Activated naive CD8-positive, alpha-beta T cell treated with anti-CD3 and anti-CD28 coated beads for 36 hours (primary cell): ENCODE data around the gene HFE. TPM values are rescaled to one million over a fixed set of nuclear protein-coding genes. Genes with fewer than 3 reads are reported as not detected.

Experiments used
- DNase-seq: peaks from one replicate; pipeline ENCODE4 v3.0.0; 2021
- H3K27ac Mint-ChIP-seq: one replicate; pipeline ENCODE4 v1.8.0; 2022; ENCODE audit warnings: mild to moderate bottlenecking, moderate library complexity, mixed read lengths
- H3K27me3 Mint-ChIP-seq: one replicate; pipeline ENCODE4 v1.8.0; 2022; ENCODE audit warnings: mild to moderate bottlenecking, mixed read lengths
- H3K36me3 Mint-ChIP-seq: one replicate; pipeline ENCODE4 v1.8.0; 2021; ENCODE audit warnings: mild to moderate bottlenecking, mixed read lengths
- H3K4me1 Mint-ChIP-seq: one replicate; pipeline ENCODE4 v1.8.0; 2021; ENCODE audit warnings: mixed read lengths
- H3K4me3 Mint-ChIP-seq: one replicate; pipeline ENCODE4 v1.8.0; 2022; ENCODE audit warnings: mild to moderate bottlenecking, moderate library complexity, mixed read lengths
- H3K9me3 Mint-ChIP-seq: one replicate; pipeline ENCODE4 v1.8.0; 2022; ENCODE audit warnings: mixed read lengths
- total RNA-seq, 2 experiments: library from RNA; stranded (reverse); gene quantifications; one replicate each; pipeline ENCODE4 v1.2.3, GENCODE V29; 2021

HFE gene
- total RNA-seq, 2 experiments from 2014 or later, result 0.76 to 0.80 TPM

- H3K27ac Mint-ChIP-seq, result no peak overlapping the region
- H3K36me3 Mint-ChIP-seq, result peaks cover 4% of the 10 kb centered on the region
- no peaks in the 10 kb centered on the region for H3K27me3 Mint-ChIP-seq
- peaks cover 26% of the 10 kb centered on the region for H3K4me1 Mint-ChIP-seq
- DNase-seq, result peak; percentile 28
- H3K9me3 Mint-ChIP-seq, result no peaks in the 10 kb centered on the region
- H3K4me3 Mint-ChIP-seq, result no peak overlapping the region
Observed at GRCh38 chr6:26086211-26086610, 1.0 kb upstream of the HFE start.

- Mint-ChIP-seq H3K9me3 (no peaks in the 10 kb centered on the region), H3K27ac (no peak overlapping the region), H3K36me3 (peaks cover 4% of the 10 kb centered on the region), H3K4me3 (peak overlapping the region; percentile 79), H3K27me3 (no peaks in the 10 kb centered on the region), H3K4me1 (peaks cover 32% of the 10 kb centered on the region)
- no peak for DNase-seq
Observed at GRCh38 chr6:26088344-26088743, 1.1 kb downstream of the HFE start.

- DNase-seq, result no peak
Observed at GRCh38 chr6:26089272-26089671, 2.0 kb downstream of the HFE start.

GRCh38 chr6:26092443-26092842, 5.2 kb downstream of the HFE start:
- H3K36me3 Mint-ChIP-seq, result peaks cover 4% of the 10 kb centered on the region
- no peaks in the 10 kb centered on the region for H3K9me3 Mint-ChIP-seq
- H3K27ac Mint-ChIP-seq, result no peak overlapping the region
- H3K4me3 Mint-ChIP-seq, result no peak overlapping the region
- DNase-seq, result no peak
- peaks cover 23% of the 10 kb centered on the region for H3K4me1 Mint-ChIP-seq
- H3K27me3 Mint-ChIP-seq, result peaks cover 2% of the 10 kb centered on the region

More at GRCh38 chr6:26089272-26089671, 2.0 kb downstream of the HFE start:
- H3K4me3 Mint-ChIP-seq, result no peak overlapping the region
- no peaks in the 10 kb centered on the region for H3K27me3 Mint-ChIP-seq
- peaks cover 4% of the 10 kb centered on the region for H3K36me3 Mint-ChIP-seq
- peaks cover 32% of the 10 kb centered on the region for H3K4me1 Mint-ChIP-seq
- H3K9me3 Mint-ChIP-seq, result no peaks in the 10 kb centered on the region
- no peak overlapping the region for H3K27ac Mint-ChIP-seq

- no peaks in the 10 kb centered on the region for H3K9me3 Mint-ChIP-seq
- no peak overlapping the region for H3K4me3 Mint-ChIP-seq
- no peak for DNase-seq
- peaks cover 3% of the 10 kb centered on the region for H3K27me3 Mint-ChIP-seq
- H3K27ac Mint-ChIP-seq, result no peak overlapping the region
- H3K36me3 Mint-ChIP-seq, result peaks cover 4% of the 10 kb centered on the region
- H3K4me1 Mint-ChIP-seq, result peaks cover 14% of the 10 kb centered on the region
Observed at GRCh38 chr6:26094036-26094435, 6.8 kb downstream of the HFE start.

GRCh38 chr6:26097268-26097875, 10.1 kb downstream of the HFE start:
- H3K27me3 Mint-ChIP-seq, result peaks cover 3% of the 10 kb centered on the region
- H3K27ac Mint-ChIP-seq, result no peak overlapping the region
- no peaks in the 10 kb centered on the region for H3K36me3 Mint-ChIP-seq
- H3K9me3 Mint-ChIP-seq, result no peaks in the 10 kb centered on the region
- DNase-seq, result peak; percentile 44
- H3K4me1 Mint-ChIP-seq, result peaks cover 5% of the 10 kb centered on the region
- H3K4me3 Mint-ChIP-seq, result no peak overlapping the region

GRCh38 chr6:26103141-26103769, 16.0 kb downstream of the HFE start:
- no peaks in the 10 kb centered on the region for H3K9me3 Mint-ChIP-seq
- H3K27me3 Mint-ChIP-seq, result peaks cover 9% of the 10 kb centered on the region
- H3K27ac Mint-ChIP-seq, result peak overlapping the region; percentile 98
- peak overlapping the region; percentile 87 for H3K4me3 Mint-ChIP-seq
- no peak for DNase-seq
- H3K4me1 Mint-ChIP-seq, result peaks cover 17% of the 10 kb centered on the region
- peaks cover 7% of the 10 kb centered on the region for H3K36me3 Mint-ChIP-seq

- Mint-ChIP-seq H3K9me3 (no peaks in the 10 kb centered on the region), H3K4me1 (peaks cover 17% of the 10 kb centered on the region)
Observed at GRCh38 chr6:26103770-26104456, 16.7 kb downstream of the HFE start.

GRCh38 chr6:26104457-26105108, 17.4 kb downstream of the HFE start:
- Mint-ChIP-seq H3K27ac (peak overlapping the region; percentile 98), H3K4me3 (peak overlapping the region; percentile 87), H3K4me1 (peaks cover 17% of the 10 kb centered on the region), H3K9me3 (no peaks in the 10 kb centered on the region), H3K36me3 (peaks cover 7% of the 10 kb centered on the region), H3K27me3 (peaks cover 9% of the 10 kb centered on the region)
- peak; percentile 34 for DNase-seq

More at GRCh38 chr6:26103770-26104456, 16.7 kb downstream of the HFE start:
- Mint-ChIP-seq H3K27ac (peak overlapping the region; percentile 98), H3K27me3 (peaks cover 9% of the 10 kb centered on the region), H3K4me3 (peak overlapping the region; percentile 87), H3K36me3 (peaks cover 7% of the 10 kb centered on the region)
- DNase-seq, result peak; percentile 85

- H3K36me3 Mint-ChIP-seq, result peaks cover 7% of the 10 kb centered on the region
- no peak for DNase-seq
- peaks cover 17% of the 10 kb centered on the region for H3K4me1 Mint-ChIP-seq
- no peak overlapping the region for H3K4me3 Mint-ChIP-seq
- peak overlapping the region; percentile 29 for H3K27ac Mint-ChIP-seq
- H3K9me3 Mint-ChIP-seq, result no peaks in the 10 kb centered on the region
- H3K27me3 Mint-ChIP-seq, result peaks cover 9% of the 10 kb centered on the region
Observed at GRCh38 chr6:26105109-26105730, 18.0 kb downstream of the HFE start.

GRCh38 chr6:26105842-26106241, 18.6 kb downstream of the HFE start:
- Mint-ChIP-seq H3K27me3 (peaks cover 9% of the 10 kb centered on the region), H3K27ac (no peak overlapping the region), H3K9me3 (no peaks in the 10 kb centered on the region), H3K36me3 (peaks cover 7% of the 10 kb centered on the region), H3K4me3 (no peak overlapping the region), H3K4me1 (peaks cover 17% of the 10 kb centered on the region)
- no peak for DNase-seq

GRCh38 chr6:26107935-26108334, 20.7 kb downstream of the HFE start:
- peaks cover 15% of the 10 kb centered on the region for H3K4me1 Mint-ChIP-seq
- H3K36me3 Mint-ChIP-seq, result peaks cover 7% of the 10 kb centered on the region
- no peaks in the 10 kb centered on the region for H3K9me3 Mint-ChIP-seq
- H3K27ac Mint-ChIP-seq, result no peak overlapping the region
- DNase-seq, result no peak
- no peak overlapping the region for H3K4me3 Mint-ChIP-seq
- peaks cover 9% of the 10 kb centered on the region for H3K27me3 Mint-ChIP-seq

GRCh38 chr6:26109772-26110171, 22.5 kb downstream of the HFE start:
- Mint-ChIP-seq H3K4me1 (no peaks in the 10 kb centered on the region), H3K9me3 (no peaks in the 10 kb centered on the region), H3K36me3 (no peaks in the 10 kb centered on the region), H3K4me3 (no peak overlapping the region), H3K27me3 (no peaks in the 10 kb centered on the region), H3K27ac (no peak overlapping the region)
- DNase-seq, result no peak

GRCh38 chr6:26113570-26113969, 26.3 kb downstream of the HFE start:
- DNase-seq, result no peak
- Mint-ChIP-seq H3K27me3 (no peaks in the 10 kb centered on the region), H3K4me1 (peaks cover 10% of the 10 kb centered on the region), H3K27ac (no peak overlapping the region), H3K4me3 (no peak overlapping the region), H3K9me3 (no peaks in the 10 kb centered on the region), H3K36me3 (no peaks in the 10 kb centered on the region)

- H3K36me3 Mint-ChIP-seq, result no peaks in the 10 kb centered on the region
- H3K4me1 Mint-ChIP-seq, result peaks cover 10% of the 10 kb centered on the region
- no peaks in the 10 kb centered on the region for H3K9me3 Mint-ChIP-seq
- DNase-seq, result no peak
- no peak overlapping the region for H3K4me3 Mint-ChIP-seq
- H3K27me3 Mint-ChIP-seq, result no peaks in the 10 kb centered on the region
- no peak overlapping the region for H3K27ac Mint-ChIP-seq
Observed at GRCh38 chr6:26115226-26115625, 28.0 kb downstream of the HFE start.
